Breast epithelium (tissue), 3 donors: ENCODE results near the gene STX2.
"Not testable (repeated sequence)": the region's sequence is repeated elsewhere in the genome, so short reads cannot be mapped to it uniquely, and the experiment has no call there.

Experiments used
- POLR2A ChIP-seq: fragments of 450-650 bp; IDR thresholded peaks from one replicate; pipeline ENCODE4 v1.6.1; 2016; ENCODE audit warnings: antibody characterized with exemption, mild to moderate bottlenecking, moderate library complexity
- POLR2AphosphoS5 ChIP-seq, 3 donors: sonication (generic); formaldehyde crosslinking; IDR thresholded peaks; one replicate each; pipeline ENCODE4 v1.6.1; 2017; ENCODE audit warnings: antibody characterized with exemption in 3 of 3
- TF ChIP-seq, protein P1 (sequence below), 3 donors: fragments of 450-650 bp; IDR thresholded peaks; one replicate each; pipeline ENCODE4 v1.5.1; 2016 to 2017; ENCODE audit warnings: antibody characterized with exemption in 3 of 3, mild to moderate bottlenecking in 3 of 3, moderate library complexity in 3 of 3

DNA sequence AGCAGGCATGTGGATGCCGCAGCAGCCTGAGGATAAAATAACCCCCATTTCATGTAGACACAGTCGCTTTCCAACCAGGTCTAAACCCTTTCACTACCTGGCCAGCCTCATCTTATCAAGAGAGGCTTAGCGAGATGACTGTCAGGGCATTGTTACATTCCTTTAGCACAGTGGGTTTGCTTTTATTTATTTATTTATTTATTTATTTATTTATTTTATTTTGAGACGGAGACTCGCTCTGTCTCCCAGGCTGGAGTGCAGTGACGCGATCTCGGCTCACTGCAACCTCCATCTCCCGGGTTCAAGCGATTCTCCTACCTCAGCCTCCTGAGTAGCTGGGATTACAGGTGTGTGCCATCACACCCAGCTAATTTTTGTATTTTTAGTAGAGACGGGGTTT, 87.0 kb downstream of the STX2 start:
- not testable (repeated sequence) for TF ChIP-seq POLR2AphosphoS5 (IDR thresholded peaks at IDR 0.05); POLR2A
- TF ChIP-seq, protein P1, sequence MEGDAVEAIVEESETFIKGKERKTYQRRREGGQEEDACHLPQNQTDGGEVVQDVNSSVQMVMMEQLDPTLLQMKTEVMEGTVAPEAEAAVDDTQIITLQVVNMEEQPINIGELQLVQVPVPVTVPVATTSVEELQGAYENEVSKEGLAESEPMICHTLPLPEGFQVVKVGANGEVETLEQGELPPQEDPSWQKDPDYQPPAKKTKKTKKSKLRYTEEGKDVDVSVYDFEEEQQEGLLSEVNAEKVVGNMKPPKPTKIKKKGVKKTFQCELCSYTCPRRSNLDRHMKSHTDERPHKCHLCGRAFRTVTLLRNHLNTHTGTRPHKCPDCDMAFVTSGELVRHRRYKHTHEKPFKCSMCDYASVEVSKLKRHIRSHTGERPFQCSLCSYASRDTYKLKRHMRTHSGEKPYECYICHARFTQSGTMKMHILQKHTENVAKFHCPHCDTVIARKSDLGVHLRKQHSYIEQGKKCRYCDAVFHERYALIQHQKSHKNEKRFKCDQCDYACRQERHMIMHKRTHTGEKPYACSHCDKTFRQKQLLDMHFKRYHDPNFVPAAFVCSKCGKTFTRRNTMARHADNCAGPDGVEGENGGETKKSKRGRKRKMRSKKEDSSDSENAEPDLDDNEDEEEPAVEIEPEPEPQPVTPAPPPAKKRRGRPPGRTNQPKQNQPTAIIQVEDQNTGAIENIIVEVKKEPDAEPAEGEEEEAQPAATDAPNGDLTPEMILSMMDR (IDR thresholded peaks at IDR 0.05), result not testable (repeated sequence)
